Lower lobe of right lung (tissue), 2 donors: ENCODE results near the gene DIP2C. TPM values are rescaled to one million over a fixed set of nuclear protein-coding genes. Genes with fewer than 3 reads are reported as not detected.

Experiments
- ATAC-seq, 2 donors: fragments of 200-7000 bp; cut with Tn5 transposase; one replicate each; pipeline ENCODE4 v1.9.1; 2020 to 2022; ENCODE audit warnings: mild to moderate bottlenecking in 2 of 2, moderate library complexity in 2 of 2
- DNase-seq: peaks from one replicate; pipeline ENCODE4 v3.0.0-alpha.2; 2020
- H3K27ac ChIP-seq: fragments of 200-600 bp; one replicate; pipeline ENCODE4 v1.8.0; 2022
- H3K27me3 ChIP-seq: fragments of 200-600 bp; one replicate; pipeline ENCODE4 v1.8.0; 2022; ENCODE audit warnings: low read depth
- H3K36me3 ChIP-seq: fragments of 200-600 bp; one replicate; pipeline ENCODE4 v1.8.0; 2022; ENCODE audit warnings: mild to moderate bottlenecking
- H3K4me1 ChIP-seq: fragments of 200-600 bp; one replicate; pipeline ENCODE4 v1.8.0; 2022
- H3K4me3 ChIP-seq: fragments of 200-600 bp; one replicate; pipeline ENCODE4 v1.8.0; 2022; ENCODE audit warnings: mild to moderate bottlenecking
- H3K9me3 ChIP-seq: fragments of 200-600 bp; one replicate; pipeline ENCODE4 v1.8.0; 2022
- CTCF ChIP-seq: fragments of 200-600 bp; IDR thresholded peaks from one replicate; pipeline ENCODE4 v1.8.0; 2022; ENCODE audit warnings: antibody characterized with exemption, mild to moderate bottlenecking
- intact Hi-C: fragments of 100-400 bp; cut with DNase I; formaldehyde crosslinking; loops from one replicate; pipeline ENCODE4 v1.11.0; 2022
- total RNA-seq: library from RNA; stranded (reverse); fragmentation: NEBNext Ultra II Directional; extraction: Animal tissue kit (Norgen Biotek cat#: 25700); gene quantifications from one replicate; pipeline ENCODE4 v1.2.1, GENCODE V29; 2021
- donor health status: DM: no; HTN: yes; CAD: no; lungs with severe emphysema.

The DIP2C gene
- total RNA-seq, 1 donor from 2014 or later = 15.1 TPM

DNA sequence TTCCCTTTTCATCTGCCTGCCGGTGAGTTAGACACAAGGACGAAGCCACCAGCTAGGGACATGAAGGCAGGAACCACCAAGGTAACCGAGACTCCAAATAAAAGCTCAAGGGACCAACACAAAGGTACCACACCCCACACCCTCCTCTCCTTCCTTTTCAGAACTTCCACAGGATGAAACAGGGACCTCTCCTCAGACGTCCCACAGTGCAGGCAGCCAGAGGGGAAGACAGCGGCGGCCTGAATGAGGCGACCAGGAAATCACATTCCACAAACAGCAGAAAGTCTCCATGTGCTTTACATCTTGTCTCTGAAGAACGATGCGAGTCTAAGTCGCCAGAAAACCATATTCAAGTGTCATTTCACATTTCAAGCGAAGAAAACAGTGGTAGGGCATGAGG is 97.8 kb downstream of the DIP2C start:
- ATAC-seq = no peak
- no peaks in the 10 kb centered on the region for H3K27me3 ChIP-seq
- H3K4me1 ChIP-seq = no peaks in the 10 kb centered on the region
- no peak overlapping the region for H3K4me3 ChIP-seq
- no peak for TF ChIP-seq CTCF
- no peaks in the 10 kb centered on the region for H3K36me3 ChIP-seq
- no peak overlapping the region for H3K27ac ChIP-seq
- DNase-seq = no peak
- H3K9me3 ChIP-seq = no peaks in the 10 kb centered on the region
- intact Hi-C loops = no loop called here

DNA sequence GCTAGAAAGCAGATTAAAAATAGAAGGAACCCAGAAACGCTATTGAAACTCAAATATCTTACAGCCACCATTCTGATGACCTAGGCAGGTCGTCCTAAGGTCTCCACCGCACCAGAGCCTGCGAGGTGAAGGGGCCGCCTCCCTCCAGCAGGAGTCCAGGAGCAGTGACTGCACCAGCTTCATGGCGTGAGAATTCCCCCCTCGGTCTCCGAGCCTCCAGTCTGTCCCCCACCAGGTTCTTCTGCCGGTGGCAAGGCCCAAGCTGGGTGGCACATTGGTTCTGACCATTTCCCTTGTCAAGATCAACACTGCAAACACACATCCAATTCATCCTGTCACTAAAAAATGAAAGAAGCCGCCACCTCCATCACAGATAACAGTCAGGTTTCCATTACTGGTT is 98.7 kb downstream of the DIP2C start:
- Histone ChIP-seq H3K36me3 (no peaks in the 10 kb centered on the region), H3K27ac (no peak overlapping the region), H3K4me1 (no peaks in the 10 kb centered on the region), H3K27me3 (no peaks in the 10 kb centered on the region), H3K4me3 (no peak overlapping the region), H3K9me3 (no peaks in the 10 kb centered on the region)
- TF ChIP-seq CTCF = no peak
- DNase-seq (no peak), ATAC-seq (no peak)
- intact Hi-C loops = no loop called here

GRCh38 chr10:589961-590680 is 99.3 kb downstream of the DIP2C start:
- TF ChIP-seq CTCF = no peak
- Histone ChIP-seq H3K27me3 (no peaks in the 10 kb centered on the region), H3K36me3 (no peaks in the 10 kb centered on the region), H3K27ac (no peak overlapping the region), H3K9me3 (no peaks in the 10 kb centered on the region), H3K4me1 (no peaks in the 10 kb centered on the region), H3K4me3 (no peak overlapping the region)
- DNase-seq = no peak
- intact Hi-C loops = no loop called here
- no peak for ATAC-seq

- no peak for DNase-seq
- intact Hi-C loops = no loop called here
These were observed 101.0 kb downstream of the DIP2C start for GRCh38 chr10:588246-589165.

DNA sequence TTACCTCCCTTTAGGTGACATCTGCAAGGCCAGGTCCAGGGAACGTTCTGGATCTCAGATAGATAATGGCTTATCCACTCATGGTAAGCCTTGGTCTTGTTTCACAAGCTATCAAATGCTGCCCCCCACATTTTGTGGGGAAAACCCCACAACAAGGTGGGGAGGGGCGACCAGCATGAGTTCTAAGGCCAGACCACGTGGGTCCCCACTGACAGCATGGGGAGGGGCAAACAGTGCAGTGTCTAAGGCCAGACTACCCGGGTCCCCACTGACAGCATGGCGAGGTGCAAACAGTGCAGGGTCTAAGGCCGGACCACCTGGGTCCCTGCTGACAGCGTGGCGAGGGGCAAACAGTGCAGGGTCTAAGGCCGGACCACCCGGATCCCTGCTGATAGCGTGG is 102.8 kb downstream of the DIP2C start:
- intact Hi-C loops = no loop called here
- TF ChIP-seq CTCF = no peak

More at GRCh38 chr10:588246-589165, 101.0 kb downstream of the DIP2C start:
- no peaks in the 10 kb centered on the region for H3K36me3 ChIP-seq
- ATAC-seq = peak in 1 of 2 donors; percentile 30
- no peak for TF ChIP-seq CTCF
- H3K27me3 ChIP-seq = no peaks in the 10 kb centered on the region
- H3K4me1 ChIP-seq = no peaks in the 10 kb centered on the region
- H3K4me3 ChIP-seq = no peak overlapping the region
- no peak overlapping the region for H3K27ac ChIP-seq
- H3K9me3 ChIP-seq = no peaks in the 10 kb centered on the region

More for the DNA sequence above, 102.8 kb downstream of the DIP2C start:
- no peak overlapping the region for H3K4me3 ChIP-seq
- no peaks in the 10 kb centered on the region for H3K9me3 ChIP-seq
- no peak overlapping the region for H3K27ac ChIP-seq
- DNase-seq (no peak), ATAC-seq (no peak)
- no peaks in the 10 kb centered on the region for H3K27me3 ChIP-seq
- H3K4me1 ChIP-seq = no peaks in the 10 kb centered on the region
- no peaks in the 10 kb centered on the region for H3K36me3 ChIP-seq
